K562 (cell line): ENCODE results near the gene PDE8A.

Experiments used
- ATF7 ChIP-seq: fragments of 450-650 bp; IDR thresholded peaks from 2 replicates; pipeline ENCODE4 v1.7.1; 2014; ENCODE audit warnings: mild to moderate bottlenecking, moderate library complexity
- CBX5 ChIP-seq: IDR thresholded peaks from 2 replicates; pipeline ENCODE4 v1.6.1; 2014; ENCODE audit warnings: low read depth, borderline replicate concordance
- DIDO1 ChIP-seq: fragments of 450-650 bp; IDR thresholded peaks from 2 replicates; pipeline ENCODE4 v1.6.1; 2016; ENCODE audit warnings: low read depth, missing biosample characterization, missing genetic modification characterization
- ERF ChIP-seq: fragments of 450-650 bp; formaldehyde crosslinking; IDR thresholded peaks from 2 replicates; pipeline ENCODE4 v1.4.0; 2020; ENCODE audit warnings: mild to moderate bottlenecking, mixed read lengths
- HIVEP1 ChIP-seq: fragments of 250-450 bp; sonication (Bioruptor Pico); IDR thresholded peaks from 2 replicates; pipeline ENCODE4 v1.4.0; 2020; ENCODE audit warnings: mild to moderate bottlenecking
- IRF1 ChIP-seq: sonication (generic); formaldehyde crosslinking; IDR thresholded peaks from 2 replicates; pipeline ENCODE4 v1.8.0; 2022; ENCODE audit warnings: missing genetic modification reagents, mild to moderate bottlenecking, borderline replicate concordance
- PCBP2 ChIP-seq: fragments of 200-400 bp; formaldehyde crosslinking; IDR thresholded peaks from 2 replicates; pipeline ENCODE4 v1.6.1; 2018; ENCODE audit warnings: low read length, low read depth, mild to moderate bottlenecking, moderate library complexity; ENCODE audit not compliant: poor library complexity, severe bottlenecking
- ZNF23 ChIP-seq: fragments of 250-450 bp; sonication (Bioruptor Pico); IDR thresholded peaks from 2 replicates; pipeline ENCODE4 v1.4.0; 2020; ENCODE audit warnings: mild to moderate bottlenecking
- ZNF445 ChIP-seq: fragments of 250-450 bp; sonication (Bioruptor Pico); IDR thresholded peaks from 2 replicates; pipeline ENCODE4 v1.4.0; 2020; ENCODE audit warnings: low read depth, mild to moderate bottlenecking, moderate library complexity
- TF ChIP-seq, protein P1 (sequence below), 2 experiments: fragments of 450-650 bp; formaldehyde crosslinking in 1 of 2; IDR thresholded peaks; 2 replicates each; pipeline versions ENCODE4 v1.4.0 to v1.6.1; 2014 to 2020; ENCODE audit warnings: mild to moderate bottlenecking in 2 of 2, borderline replicate concordance in 1 of 2, low read depth in 1 of 2

GRCh38 chr15:85035980-85036379 lies 54.3 kb downstream of the PDE8A start:
- TF ChIP-seq DIDO1 (tag) (no peak), PCBP2 (no peak), CBX5 (no peak), ATF7 (no peak), ERF (CRISPR knock-in tag) (no peak), ZNF445 (CRISPR knock-in tag) (no peak), IRF1 (CRISPR knock-in tag) (no peak), HIVEP1 (CRISPR knock-in tag) (no peak), ZNF23 (no peak)
- TF ChIP-seq, protein P1, sequence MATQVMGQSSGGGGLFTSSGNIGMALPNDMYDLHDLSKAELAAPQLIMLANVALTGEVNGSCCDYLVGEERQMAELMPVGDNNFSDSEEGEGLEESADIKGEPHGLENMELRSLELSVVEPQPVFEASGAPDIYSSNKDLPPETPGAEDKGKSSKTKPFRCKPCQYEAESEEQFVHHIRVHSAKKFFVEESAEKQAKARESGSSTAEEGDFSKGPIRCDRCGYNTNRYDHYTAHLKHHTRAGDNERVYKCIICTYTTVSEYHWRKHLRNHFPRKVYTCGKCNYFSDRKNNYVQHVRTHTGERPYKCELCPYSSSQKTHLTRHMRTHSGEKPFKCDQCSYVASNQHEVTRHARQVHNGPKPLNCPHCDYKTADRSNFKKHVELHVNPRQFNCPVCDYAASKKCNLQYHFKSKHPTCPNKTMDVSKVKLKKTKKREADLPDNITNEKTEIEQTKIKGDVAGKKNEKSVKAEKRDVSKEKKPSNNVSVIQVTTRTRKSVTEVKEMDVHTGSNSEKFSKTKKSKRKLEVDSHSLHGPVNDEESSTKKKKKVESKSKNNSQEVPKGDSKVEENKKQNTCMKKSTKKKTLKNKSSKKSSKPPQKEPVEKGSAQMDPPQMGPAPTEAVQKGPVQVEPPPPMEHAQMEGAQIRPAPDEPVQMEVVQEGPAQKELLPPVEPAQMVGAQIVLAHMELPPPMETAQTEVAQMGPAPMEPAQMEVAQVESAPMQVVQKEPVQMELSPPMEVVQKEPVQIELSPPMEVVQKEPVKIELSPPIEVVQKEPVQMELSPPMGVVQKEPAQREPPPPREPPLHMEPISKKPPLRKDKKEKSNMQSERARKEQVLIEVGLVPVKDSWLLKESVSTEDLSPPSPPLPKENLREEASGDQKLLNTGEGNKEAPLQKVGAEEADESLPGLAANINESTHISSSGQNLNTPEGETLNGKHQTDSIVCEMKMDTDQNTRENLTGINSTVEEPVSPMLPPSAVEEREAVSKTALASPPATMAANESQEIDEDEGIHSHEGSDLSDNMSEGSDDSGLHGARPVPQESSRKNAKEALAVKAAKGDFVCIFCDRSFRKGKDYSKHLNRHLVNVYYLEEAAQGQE (IDR thresholded peaks at IDR 0.05; ENCODE audit: borderline replicate concordance) = no peak
- TF ChIP-seq, protein P1 (CRISPR knock-in tag; IDR thresholded peaks at IDR 0.05; ENCODE audit: low read depth) = no peak
